ENCODE results near the gene ARID4B. TPM values are rescaled to one million over a fixed set of nuclear protein-coding genes. Genes with fewer than 3 reads are reported as not detected.
A peak's percentile ranks its signal among the peaks of the same experiment; 100 is the strongest.
"Not testable (repeated sequence)": the region's sequence is repeated elsewhere in the genome, so short reads cannot be mapped to it uniquely, and the experiment has no call there.

Gene ARID4B
- total and polyA plus RNA-seq, 2 of the 13 experiments (the other 11 are each of a cell fraction or from before 2014, with no cell fraction given) = 9.7 to 24.6 TPM

DNA sequence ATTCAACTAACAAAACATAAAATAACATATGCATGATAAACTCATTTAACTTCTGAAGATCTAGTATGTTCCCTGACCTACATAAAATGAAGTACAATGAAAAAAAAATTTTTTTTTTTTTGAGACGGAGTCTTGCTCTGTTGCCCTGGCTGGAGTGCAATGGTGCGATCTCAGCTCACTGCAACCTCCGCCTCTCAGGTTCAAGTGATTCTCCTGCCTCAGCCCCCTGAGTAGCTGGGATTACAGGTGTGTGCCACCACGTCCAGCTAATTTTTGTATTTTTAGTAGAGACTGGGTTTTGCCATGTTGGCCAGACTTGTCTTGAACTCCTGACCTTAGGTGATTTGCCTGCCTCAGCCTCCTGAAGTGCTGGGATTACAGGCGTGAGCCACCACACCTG lies 125.5 kb downstream of the ARID4B start:
- H3K9me3 ChIP-seq (ENCODE audit: low read length); POLR2A ChIA-PET; H2AFZ ChIP-seq (ENCODE audit: low read length); intact Hi-C loops (cut with micrococcal nuclease; ENCODE audit: unreplicated experiment); BruUV-seq (replicated peaks); ATAC-seq; CTCF ChIA-PET (ENCODE audit: low intra/inter-chr PET ratio, low total read pairs); H4K20me1 ChIP-seq (ENCODE audit: insufficient read depth, low read length); H3K27ac ChIP-seq (ENCODE audit: extremely low read length, insufficient read depth, low read length); H3K79me2 ChIP-seq (ENCODE audit: insufficient read depth, low read length); H3K4me2 ChIP-seq (ENCODE audit: low read depth, low read length); H3K4me3 ChIP-seq (replicated peaks in 1 of 3; ENCODE audit: insufficient read depth in 1 of 3, low read depth in 2 of 3, low read length in 3 of 3); DNase-seq (ENCODE audit: low spot score); in situ Hi-C loops (cut with HindIII; ENCODE audit: extremely low pct_ligation_motif_present, low pct_unique_long_range_greater_than_20kb); H3K9ac ChIP-seq (ENCODE audit: insufficient read depth, low read depth, low read length); FAIRE-seq; H3K27me3 ChIP-seq (ENCODE audit: control insufficient read depth in 1 of 2, insufficient read depth in 2 of 2, low read length in 2 of 2); H3K4me1 ChIP-seq (ENCODE audit: insufficient read depth, low read length); H3K36me3 ChIP-seq (replicated peaks in 1 of 2; ENCODE audit: control insufficient read depth in 1 of 2, insufficient read depth in 2 of 2, low read length in 2 of 2): not testable (repeated sequence)
- WGBS (ENCODE audit: low lambda C conversion rate) = 98% methylated on average over 5 of the region's 5 CpGs

DNA sequence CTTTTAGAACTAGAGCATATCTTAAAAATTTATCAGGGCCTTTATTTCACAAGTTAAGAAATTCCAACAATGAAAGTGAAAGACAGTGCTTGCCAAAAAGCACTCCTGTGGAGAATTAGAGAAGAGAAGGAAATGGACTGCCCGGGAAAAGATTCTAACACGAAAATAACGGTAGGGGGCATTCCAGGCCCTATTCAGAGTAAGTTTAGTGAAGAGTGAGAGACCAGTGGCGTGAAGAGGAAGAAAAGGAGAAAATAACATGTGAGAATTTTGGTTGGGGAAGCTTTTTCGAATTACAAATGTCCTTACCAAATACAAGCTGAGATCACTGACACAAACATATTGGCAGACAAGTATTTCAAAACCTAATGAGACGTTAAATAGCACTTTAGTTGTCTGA lies 128.5 kb downstream of the ARID4B start:
- intact Hi-C loops (cut with micrococcal nuclease; ENCODE audit: unreplicated experiment) = no loop called here
- H3K79me2 ChIP-seq (ENCODE audit: insufficient read depth, low read length) = no peaks in the 10 kb centered on the region
- ChIA-PET POLR2A (no interaction called here), CTCF (ENCODE audit: low intra/inter-chr PET ratio, low total read pairs) (no interaction called here)
- no TSS peak for BruUV-seq (replicated peaks)
- H4K20me1 ChIP-seq (ENCODE audit: insufficient read depth, low read length) = no peaks in the 10 kb centered on the region; the same call in 1 of the 2 replicates
- no peak overlapping the region for H3K27ac ChIP-seq (ENCODE audit: extremely low read length, insufficient read depth, low read length)
- no peaks in the 10 kb centered on the region for H3K9me3 ChIP-seq (ENCODE audit: low read length)
- peak; percentile 29; the same call in 1 of the 2 replicates for TF ChIP-seq STAG1 (CRISPR knock-in tag; IDR thresholded peaks at IDR 0.05)
- TF ChIP-seq, protein P1, sequence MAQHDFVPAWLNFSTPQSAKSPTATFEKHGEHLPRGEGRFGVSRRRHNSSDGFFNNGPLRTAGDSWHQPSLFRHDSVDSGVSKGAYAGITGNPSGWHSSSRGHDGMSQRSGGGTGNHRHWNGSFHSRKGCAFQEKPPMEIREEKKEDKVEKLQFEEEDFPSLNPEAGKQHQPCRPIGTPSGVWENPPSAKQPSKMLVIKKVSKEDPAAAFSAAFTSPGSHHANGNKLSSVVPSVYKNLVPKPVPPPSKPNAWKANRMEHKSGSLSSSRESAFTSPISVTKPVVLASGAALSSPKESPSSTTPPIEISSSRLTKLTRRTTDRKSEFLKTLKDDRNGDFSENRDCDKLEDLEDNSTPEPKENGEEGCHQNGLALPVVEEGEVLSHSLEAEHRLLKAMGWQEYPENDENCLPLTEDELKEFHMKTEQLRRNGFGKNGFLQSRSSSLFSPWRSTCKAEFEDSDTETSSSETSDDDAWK (CRISPR knock-in tag; IDR thresholded peaks at IDR 0.05) = no peak
- no peaks in the 10 kb centered on the region for H3K27me3 ChIP-seq (ENCODE audit: control insufficient read depth in 1 of 2, insufficient read depth in 2 of 2, low read length in 2 of 2)
- peaks cover 1 to 19% of the 10 kb centered on the region in 2 experiments; a peak in 3 of 5 replicates for H3K36me3 ChIP-seq (replicated peaks in 1 of 2; ENCODE audit: control insufficient read depth in 1 of 2, insufficient read depth in 2 of 2, low read length in 2 of 2)
- ATAC-seq (no peak), FAIRE-seq (no peak), DNase-seq (ENCODE audit: low spot score) (no peak)
- H3K4me2 ChIP-seq (ENCODE audit: low read depth, low read length) = no peak overlapping the region
- H3K4me3 ChIP-seq (replicated peaks in 1 of 3; ENCODE audit: insufficient read depth in 1 of 3, low read depth in 2 of 3, low read length in 3 of 3) = no peak overlapping the region
- 88% methylated on average over 6 of the region's 6 CpGs for WGBS (ENCODE audit: low lambda C conversion rate)
- in situ Hi-C loops (cut with HindIII; ENCODE audit: extremely low pct_ligation_motif_present, low pct_unique_long_range_greater_than_20kb) = no loop called here
- no peak overlapping the region for H3K9ac ChIP-seq (ENCODE audit: insufficient read depth, low read depth, low read length)
- no peaks in the 10 kb centered on the region for H3K4me1 ChIP-seq (ENCODE audit: insufficient read depth, low read length)
- no peak overlapping the region for H2AFZ ChIP-seq (ENCODE audit: low read length)

Measured in HepG2 (cell line).